Thoracic aorta (tissue), 2 donors: Measurements from ENCODE around the gene FKBP1B. TPM values are rescaled to one million over a fixed set of nuclear protein-coding genes. Genes with fewer than 3 reads are reported as not detected.
"Not testable (repeated sequence)": the region's sequence is repeated elsewhere in the genome, so short reads cannot be mapped to it uniquely, and the experiment has no call there.

Experiments
- ATAC-seq: fragments of 150-250 bp; one replicate; pipeline ENCODE4 v1.8.0; 2017; ENCODE audit warnings: low read depth; ENCODE audit not compliant: insufficient number of reproducible peaks, low FRiP score
- DNase-seq: peaks from one replicate; pipeline ENCODE4 v3.0.0-alpha.2; 2020; ENCODE audit warnings: low spot score
- H3K27ac ChIP-seq, 2 donors: fragments of 200-600 bp; sonication (generic); 1 replicate in 1 of 2; 2 replicates in 1 of 2; pipeline ENCODE4 v1.5.1; 2016; ENCODE audit warnings: mild to moderate bottlenecking in 2 of 2, moderate library complexity in 2 of 2
- H3K27me3 ChIP-seq: fragments of 200-600 bp; sonication (generic); replicated peaks from 2 replicates; pipeline ENCODE4 v1.6.0; 2016; ENCODE audit warnings: mild to moderate bottlenecking; ENCODE audit not compliant: insufficient read depth
- H3K36me3 ChIP-seq: fragments of 200-600 bp; sonication (generic); one replicate; pipeline ENCODE4 v1.5.1; 2016
- H3K4me1 ChIP-seq, 2 donors: fragments of 200-600 bp; sonication (generic); 1 replicate in 1 of 2; 2 replicates in 1 of 2; pipeline versions ENCODE4 v1.5.1 to v1.6.0; 2016; ENCODE audit warnings: low read depth in 2 of 2, mild to moderate bottlenecking in 1 of 2; ENCODE audit not compliant: control insufficient read depth in 1 of 2
- H3K4me3 ChIP-seq: fragments of 200-600 bp; sonication (generic); 2 replicates; pipeline ENCODE4 v1.5.1; 2016; ENCODE audit warnings: mild to moderate bottlenecking
- H3K9me3 ChIP-seq: fragments of 200-600 bp; sonication (generic); 2 replicates; pipeline ENCODE4 v1.5.1; 2016
- CTCF ChIP-seq: fragments of 200-600 bp; sonication (generic); IDR thresholded peaks from one replicate; pipeline ENCODE4 v1.5.1; 2019; ENCODE audit warnings: antibody characterized with exemption
- total RNA-seq, 2 donors: library from RNA; depleted of rRNA; stranded (reverse); fragments of >200 nt; gene quantifications; one replicate each; pipeline versions ENCODE4 v1.1.0 to v1.2.3, GENCODE V29; 2016

Gene FKBP1B
- total RNA-seq, 2 donors from 2014 or later = 7.3 to 12.5 TPM

GRCh38 chr2:24106786-24107185, 57.2 kb downstream of the FKBP1B start:
- ATAC-seq = no peak
- H3K9me3 ChIP-seq = no peaks in the 10 kb centered on the region
- no peaks in the 10 kb centered on the region for H3K4me1 ChIP-seq
- peaks cover 6% of the 10 kb centered on the region for H3K36me3 ChIP-seq
- no peaks in the 10 kb centered on the region for H3K27me3 ChIP-seq
- no peak for TF ChIP-seq CTCF
- no peak for DNase-seq
- no peak overlapping the region for H3K4me3 ChIP-seq
- H3K27ac ChIP-seq = no peak overlapping the region

DNA sequence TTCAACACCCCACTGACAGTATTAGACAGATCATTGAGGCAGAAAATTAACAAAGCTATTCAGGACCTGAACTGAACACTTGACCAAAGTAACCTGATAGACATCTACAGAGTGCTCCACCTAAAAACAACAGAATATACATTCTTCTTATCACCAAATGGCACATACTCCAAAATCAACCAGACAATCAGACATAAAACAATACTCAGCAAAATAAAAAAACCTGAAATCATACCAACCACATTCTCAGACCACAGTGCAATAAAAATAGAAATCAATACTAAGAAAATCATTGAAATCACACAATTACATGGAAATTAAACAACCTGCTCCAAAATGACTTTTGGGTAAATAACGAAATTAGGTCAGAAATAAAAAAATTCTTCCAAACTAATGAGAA, 57.8 kb downstream of the FKBP1B start:
- DNase-seq (no peak), ATAC-seq (no peak)
- Histone ChIP-seq H3K9me3 (no peaks in the 10 kb centered on the region), H3K36me3 (peaks cover 6% of the 10 kb centered on the region), H3K4me3 (no peak overlapping the region), H3K27me3 (no peaks in the 10 kb centered on the region), H3K27ac (no peak overlapping the region), H3K4me1 (no peaks in the 10 kb centered on the region)
- TF ChIP-seq CTCF = no peak

- not testable (repeated sequence) for H3K27me3 ChIP-seq, ATAC-seq, H3K4me1 ChIP-seq, H3K9me3 ChIP-seq, H3K27ac ChIP-seq, DNase-seq, H3K4me3 ChIP-seq, H3K36me3 ChIP-seq
Observed at GRCh38 chr2:24109431-24109830, 59.9 kb downstream of the FKBP1B start.

DNA sequence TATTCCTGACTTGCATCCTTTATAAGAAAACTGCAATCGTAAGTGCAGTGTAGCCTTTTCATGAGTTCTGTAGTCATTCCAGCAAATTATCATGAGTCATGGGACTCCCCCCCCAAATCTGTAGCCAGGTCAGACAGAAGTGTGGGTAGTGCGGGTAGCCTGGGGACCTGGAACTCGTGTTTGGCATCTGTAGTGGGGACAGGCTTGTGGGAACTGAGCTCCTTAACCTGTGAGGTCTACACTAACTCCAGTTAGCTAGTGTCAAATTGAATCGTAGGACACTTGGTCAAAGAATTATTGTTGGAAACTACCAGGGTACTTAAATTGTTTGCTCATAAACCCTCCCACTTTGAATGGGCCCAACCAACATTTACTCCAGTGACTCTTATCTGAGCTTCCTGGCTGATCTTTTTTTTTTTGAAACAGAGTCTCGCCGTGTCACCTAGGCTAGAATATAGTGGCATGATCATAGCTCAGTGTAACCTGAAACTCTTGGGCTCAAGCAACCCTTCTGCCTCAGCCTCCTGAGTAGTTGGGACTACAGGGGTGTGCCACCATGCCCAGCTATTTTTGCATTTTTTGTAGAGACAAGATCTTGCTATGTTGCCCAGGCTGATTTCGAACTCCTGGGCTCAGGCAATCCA, 61.2 kb downstream of the FKBP1B start:
- no peak overlapping the region for H3K4me3 ChIP-seq
- ATAC-seq = no peak
- no peak for TF ChIP-seq CTCF

GRCh38 chr2:24111407-24111901, 61.9 kb downstream of the FKBP1B start:
- no peak for ATAC-seq
- no peak overlapping the region for H3K4me3 ChIP-seq
- no peak for DNase-seq
- no peaks in the 10 kb centered on the region for H3K27me3 ChIP-seq
- H3K4me1 ChIP-seq = no peaks in the 10 kb centered on the region
- H3K27ac ChIP-seq = no peak overlapping the region
- H3K9me3 ChIP-seq = no peaks in the 10 kb centered on the region
- no peak for TF ChIP-seq CTCF
- peaks cover 4% of the 10 kb centered on the region for H3K36me3 ChIP-seq

More for the DNA sequence above, 61.2 kb downstream of the FKBP1B start:
- DNase-seq = no peak
- Histone ChIP-seq H3K9me3 (no peaks in the 10 kb centered on the region), H3K4me1 (no peaks in the 10 kb centered on the region), H3K27ac (no peak overlapping the region), H3K36me3 (peaks cover 4% of the 10 kb centered on the region), H3K27me3 (no peaks in the 10 kb centered on the region)

Other genes with a start within 250 kb of the FKBP1B start
- 10 to 100 TPM; 38.3 to 80.7 TPM for gene ATAD2B, start 122.6 kb upstream of the FKBP1B start, total RNA-seq
- 10 to 100 TPM in 1 of 2 donors, 1 to 10 TPM in 1; 6.1 to 18.8 TPM for gene UBXN2A, start 109.3 kb upstream of the FKBP1B start, total RNA-seq
- under 1 TPM in 1 of 2 donors, not detected in 1; 0.14 TPM for gene MFSD2B, start 39.7 kb upstream of the FKBP1B start, total RNA-seq
- gene WDCP, start 2.4 kb upstream of the FKBP1B start, total RNA-seq = 10 to 100 TPM in 1 of 2 donors, 1 to 10 TPM in 1; 8.0 to 21.3 TPM
- 10 to 100 TPM; 39.7 to 44.1 TPM for gene SF3B6, start 26.6 kb downstream of the FKBP1B start, total RNA-seq
- 10 to 100 TPM in 1 of 2 donors, 1 to 10 TPM in 1; 3.1 to 13.0 TPM for gene TP53I3, start 35.1 kb downstream of the FKBP1B start, total RNA-seq
- 1 to 10 TPM in 1 of 2 donors, not detected in 1; 1.9 TPM for gene PFN4, start 73.6 kb downstream of the FKBP1B start, total RNA-seq
- gene FAM228B, start 73.7 kb downstream of the FKBP1B start, total RNA-seq = 100 to 1,000 TPM in 1 of 2 donors, 10 to 100 TPM in 1; 23.6 to 114 TPM
- gene FAM228A, start 125.3 kb downstream of the FKBP1B start, total RNA-seq = under 1 TPM; 0.81 to 0.92 TPM